ENCODE results near the gene VRTN. TPM values are rescaled to one million over a fixed set of nuclear protein-coding genes. Genes with fewer than 3 reads are reported as not detected.

The VRTN gene
- total and polyA plus RNA-seq, 2 of the 13 experiments (the other 11 are each of a cell fraction or from before 2014, with no cell fraction given): not detected

DNA sequence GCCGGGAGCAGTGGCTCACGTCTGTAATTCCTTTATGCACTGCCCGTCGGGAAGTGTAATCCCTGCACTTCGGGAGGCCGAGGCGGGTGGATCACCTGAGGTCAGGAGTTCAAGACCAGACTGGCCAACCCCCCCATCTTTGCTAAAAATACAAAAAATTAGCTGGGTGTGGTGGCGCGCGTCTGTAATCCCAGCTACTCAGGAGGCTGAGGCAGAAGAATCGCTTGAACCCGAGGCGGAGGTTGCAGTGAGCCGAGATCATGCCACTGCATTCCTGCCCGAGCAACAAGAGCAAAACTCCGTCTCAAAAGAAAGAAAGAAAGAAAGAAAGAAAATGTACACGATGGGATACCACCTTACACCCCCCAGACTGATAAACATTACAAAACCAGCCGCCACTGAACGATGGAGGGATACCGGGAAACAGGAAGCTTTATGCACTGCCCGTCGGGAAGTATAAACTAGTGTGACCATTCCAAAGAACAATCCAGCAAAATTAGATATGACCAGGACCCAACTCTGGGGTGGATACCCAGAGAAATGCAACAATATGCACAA is 46.6 kb upstream of the VRTN start (continued):
- TF ChIP-seq, protein P1, sequence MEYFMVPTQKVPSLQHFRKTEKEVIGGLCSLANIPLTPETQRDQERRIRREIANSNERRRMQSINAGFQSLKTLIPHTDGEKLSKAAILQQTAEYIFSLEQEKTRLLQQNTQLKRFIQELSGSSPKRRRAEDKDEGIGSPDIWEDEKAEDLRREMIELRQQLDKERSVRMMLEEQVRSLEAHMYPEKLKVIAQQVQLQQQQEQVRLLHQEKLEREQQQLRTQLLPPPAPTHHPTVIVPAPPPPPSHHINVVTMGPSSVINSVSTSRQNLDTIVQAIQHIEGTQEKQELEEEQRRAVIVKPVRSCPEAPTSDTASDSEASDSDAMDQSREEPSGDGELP (IDR thresholded peaks at IDR 0.05; ENCODE audit: borderline replicate concordance, low read depth): no peak
- TF ChIP-seq TRIM22 (IDR thresholded peaks at IDR 0.05) (no peak), DMAP1 (CRISPR knock-in tag; IDR thresholded peaks at IDR 0.05) (no peak), ZNF224 (CRISPR knock-in tag; IDR thresholded peaks at IDR 0.05) (no peak), PATZ1 (CRISPR knock-in tag; IDR thresholded peaks at IDR 0.05) (0 out of 2 replicates have a peak, but pooled peaks have one; percentile 8), ZNF510 (CRISPR knock-in tag; IDR thresholded peaks at IDR 0.05; ENCODE audit: low read depth) (no peak), ZNF7 (CRISPR knock-in tag; IDR thresholded peaks at IDR 0.05) (no peak), THAP8 (CRISPR knock-in tag; IDR thresholded peaks at IDR 0.05; ENCODE audit: borderline replicate concordance) (no peak), ZNF75D (CRISPR knock-in tag; IDR thresholded peaks at IDR 0.05; ENCODE audit: borderline replicate concordance) (no peak), HDAC1 (CRISPR knock-in tag; IDR thresholded peaks at IDR 0.05) (no peak), ZFP36 (IDR thresholded peaks at IDR 0.05; ENCODE audit: borderline replicate concordance, low read depth, low read length, partially characterized antibody) (no peak), ZNF841 (CRISPR knock-in tag; IDR thresholded peaks at IDR 0.05; ENCODE audit: borderline replicate concordance) (no peak), EED (CRISPR knock-in tag; IDR thresholded peaks at IDR 0.05) (no peak), KDM5B (CRISPR knock-in tag; IDR thresholded peaks at IDR 0.05; ENCODE audit: borderline replicate concordance) (no peak), ZNF598 (CRISPR knock-in tag; IDR thresholded peaks at IDR 0.05; ENCODE audit: borderline replicate concordance) (no peak)
- TF ChIP-seq, protein P2, sequence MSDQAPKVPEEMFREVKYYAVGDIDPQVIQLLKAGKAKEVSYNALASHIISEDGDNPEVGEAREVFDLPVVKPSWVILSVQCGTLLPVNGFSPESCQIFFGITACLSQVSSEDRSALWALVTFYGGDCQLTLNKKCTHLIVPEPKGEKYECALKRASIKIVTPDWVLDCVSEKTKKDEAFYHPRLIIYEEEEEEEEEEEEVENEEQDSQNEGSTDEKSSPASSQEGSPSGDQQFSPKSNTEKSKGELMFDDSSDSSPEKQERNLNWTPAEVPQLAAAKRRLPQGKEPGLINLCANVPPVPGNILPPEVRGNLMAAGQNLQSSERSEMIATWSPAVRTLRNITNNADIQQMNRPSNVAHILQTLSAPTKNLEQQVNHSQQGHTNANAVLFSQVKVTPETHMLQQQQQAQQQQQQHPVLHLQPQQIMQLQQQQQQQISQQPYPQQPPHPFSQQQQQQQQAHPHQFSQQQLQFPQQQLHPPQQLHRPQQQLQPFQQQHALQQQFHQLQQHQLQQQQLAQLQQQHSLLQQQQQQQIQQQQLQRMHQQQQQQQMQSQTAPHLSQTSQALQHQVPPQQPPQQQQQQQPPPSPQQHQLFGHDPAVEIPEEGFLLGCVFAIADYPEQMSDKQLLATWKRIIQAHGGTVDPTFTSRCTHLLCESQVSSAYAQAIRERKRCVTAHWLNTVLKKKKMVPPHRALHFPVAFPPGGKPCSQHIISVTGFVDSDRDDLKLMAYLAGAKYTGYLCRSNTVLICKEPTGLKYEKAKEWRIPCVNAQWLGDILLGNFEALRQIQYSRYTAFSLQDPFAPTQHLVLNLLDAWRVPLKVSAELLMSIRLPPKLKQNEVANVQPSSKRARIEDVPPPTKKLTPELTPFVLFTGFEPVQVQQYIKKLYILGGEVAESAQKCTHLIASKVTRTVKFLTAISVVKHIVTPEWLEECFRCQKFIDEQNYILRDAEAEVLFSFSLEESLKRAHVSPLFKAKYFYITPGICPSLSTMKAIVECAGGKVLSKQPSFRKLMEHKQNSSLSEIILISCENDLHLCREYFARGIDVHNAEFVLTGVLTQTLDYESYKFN (CRISPR knock-in tag; conservative IDR thresholded peaks at IDR 0.05): no peak
- TF ChIP-seq, protein P3, sequence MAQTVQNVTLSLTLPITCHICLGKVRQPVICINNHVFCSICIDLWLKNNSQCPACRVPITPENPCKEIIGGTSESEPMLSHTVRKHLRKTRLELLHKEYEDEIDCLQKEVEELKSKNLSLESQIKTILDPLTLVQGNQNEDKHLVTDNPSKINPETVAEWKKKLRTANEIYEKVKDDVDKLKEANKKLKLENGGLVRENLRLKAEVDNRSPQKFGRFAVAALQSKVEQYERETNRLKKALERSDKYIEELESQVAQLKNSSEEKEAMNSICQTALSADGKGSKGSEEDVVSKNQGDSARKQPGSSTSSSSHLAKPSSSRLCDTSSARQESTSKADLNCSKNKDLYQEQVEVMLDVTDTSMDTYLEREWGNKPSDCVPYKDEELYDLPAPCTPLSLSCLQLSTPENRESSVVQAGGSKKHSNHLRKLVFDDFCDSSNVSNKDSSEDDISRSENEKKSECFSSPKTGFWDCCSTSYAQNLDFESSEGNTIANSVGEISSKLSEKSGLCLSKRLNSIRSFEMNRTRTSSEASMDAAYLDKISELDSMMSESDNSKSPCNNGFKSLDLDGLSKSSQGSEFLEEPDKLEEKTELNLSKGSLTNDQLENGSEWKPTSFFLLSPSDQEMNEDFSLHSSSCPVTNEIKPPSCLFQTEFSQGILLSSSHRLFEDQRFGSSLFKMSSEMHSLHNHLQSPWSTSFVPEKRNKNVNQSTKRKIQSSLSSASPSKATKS (CRISPR knock-in tag; IDR thresholded peaks at IDR 0.05): no peak

Measured in HepG2 (cell line).